GM12892 (cell line): ENCODE data around the gene C14orf39.

Experiments used
- POLR2A ChIP-seq: IDR thresholded peaks from 2 replicates; pipeline ENCODE4 v1.6.1; 2011; ENCODE audit warnings: low read depth, low read length, control low read depth
- POLR2AphosphoS5 ChIP-seq: IDR thresholded peaks from 2 replicates; pipeline ENCODE4 v1.6.1; 2011; ENCODE audit warnings: low read depth, low read length, control low read depth
- TAF1 ChIP-seq: IDR thresholded peaks from 2 replicates; pipeline ENCODE4 v1.6.1; 2011; ENCODE audit warnings: low read depth, mild to moderate bottlenecking, control low read depth, low read length, borderline replicate concordance

GRCh38 chr14:60510951-60511599 lies 25.2 kb upstream of the C14orf39 start:
- no peak for TF ChIP-seq TAF1
- TF ChIP-seq POLR2A: no peak
- TF ChIP-seq POLR2AphosphoS5: no peak
